ENCODE measurements around the gene FEM1C.

Gene FEM1C

GRCh38 chr5:115503420-115503819, 41.2 kb downstream of the FEM1C start (continued):
- no peak for TF ChIP-seq ISL1 (CRISPR knock-in tag; IDR thresholded peaks at IDR 0.05)
- no peak for TF ChIP-seq OSR1 (CRISPR knock-in tag; IDR thresholded peaks at IDR 0.05)

GRCh38 chr5:115501464-115502210, 42.9 kb downstream of the FEM1C start:
- TF ChIP-seq TCF4 (CRISPR knock-in tag; IDR thresholded peaks at IDR 0.05; ENCODE audit: borderline replicate concordance): no peak
- no peak for TF ChIP-seq PATZ1 (CRISPR knock-in tag; IDR thresholded peaks at IDR 0.05; ENCODE audit: borderline replicate concordance)
- no peak for TF ChIP-seq TSHZ2 (CRISPR knock-in tag; IDR thresholded peaks at IDR 0.05)
- TF ChIP-seq ZNF8 (CRISPR knock-in tag; IDR thresholded peaks at IDR 0.05): no peak
- no peak for TF ChIP-seq ISL1 (CRISPR knock-in tag; IDR thresholded peaks at IDR 0.05)
- TF ChIP-seq ARNTL (CRISPR knock-in tag; IDR thresholded peaks at IDR 0.05; ENCODE audit: borderline replicate concordance, low read depth): no peak
- no peak for TF ChIP-seq OSR1 (CRISPR knock-in tag; IDR thresholded peaks at IDR 0.05)
- TF ChIP-seq GLIS3 (CRISPR knock-in tag; IDR thresholded peaks at IDR 0.05): no peak

GRCh38 chr5:115500225-115500624, 44.4 kb downstream of the FEM1C start:
- no peak for ATAC-seq
- TF ChIP-seq PATZ1 (CRISPR knock-in tag; IDR thresholded peaks at IDR 0.05; ENCODE audit: borderline replicate concordance) (no peak), BACH2 (CRISPR knock-in tag; IDR thresholded peaks at IDR 0.05; ENCODE audit: borderline replicate concordance) (no peak), ESRRG (CRISPR knock-in tag; IDR thresholded peaks at IDR 0.05) (no peak), ARNTL (CRISPR knock-in tag; IDR thresholded peaks at IDR 0.05; ENCODE audit: borderline replicate concordance, low read depth) (no peak), ZNF565 (CRISPR knock-in tag; conservative IDR thresholded peaks at IDR 0.05; ENCODE audit: low read depth) (no peak)

More at GRCh38 chr5:115501464-115502210, 42.9 kb downstream of the FEM1C start:
- no peak for ATAC-seq

- TF ChIP-seq TCF4 (CRISPR knock-in tag; IDR thresholded peaks at IDR 0.05; ENCODE audit: borderline replicate concordance) (no peak), SNAI2 (CRISPR knock-in tag; IDR thresholded peaks at IDR 0.05) (no peak), ESRRG (CRISPR knock-in tag; IDR thresholded peaks at IDR 0.05) (no peak), ZNF8 (CRISPR knock-in tag; IDR thresholded peaks at IDR 0.05) (no peak), CSDC2 (CRISPR knock-in tag; IDR thresholded peaks at IDR 0.05) (no peak), ZC3H10 (CRISPR knock-in tag; IDR thresholded peaks at IDR 0.05) (no peak), ARNTL (CRISPR knock-in tag; IDR thresholded peaks at IDR 0.05; ENCODE audit: borderline replicate concordance, low read depth) (no peak), ZNF70 (CRISPR knock-in tag; IDR thresholded peaks at IDR 0.05) (no peak), BACH2 (CRISPR knock-in tag; IDR thresholded peaks at IDR 0.05; ENCODE audit: borderline replicate concordance) (no peak), ZNF565 (CRISPR knock-in tag; conservative IDR thresholded peaks at IDR 0.05; ENCODE audit: low read depth) (no peak), PPARA (CRISPR knock-in tag; IDR thresholded peaks at IDR 0.05; ENCODE audit: borderline replicate concordance) (no peak), GLIS3 (CRISPR knock-in tag; IDR thresholded peaks at IDR 0.05) (no peak), RARB (CRISPR knock-in tag; IDR thresholded peaks at IDR 0.05) (no peak), ZFP3 (CRISPR knock-in tag; IDR thresholded peaks at IDR 0.05) (no peak), CSRNP3 (CRISPR knock-in tag; IDR thresholded peaks at IDR 0.05) (no peak), ZFP30 (CRISPR knock-in tag; IDR thresholded peaks at IDR 0.05) (no peak), TOX (CRISPR knock-in tag; IDR thresholded peaks at IDR 0.05; ENCODE audit: borderline replicate concordance) (no peak)
- no peak for ATAC-seq
These were observed 47.5 kb downstream of the FEM1C start for GRCh38 chr5:115496936-115497576.
